Measurements from ENCODE around the gene TOX4.
"Not testable (repeated sequence)": the region's sequence is repeated elsewhere in the genome, so short reads cannot be mapped to it uniquely, and the experiment has no call there.

The TOX4 gene

GRCh38 chr14:21535545-21536417 lies 58.8 kb downstream of the TOX4 start:
- ATAC-seq = no peak

GRCh38 chr14:21536418-21537089 lies 59.6 kb downstream of the TOX4 start:
- ATAC-seq (no peak), DNase-seq (no peak)

More at GRCh38 chr14:21535545-21536417, 58.8 kb downstream of the TOX4 start:
- DNase-seq = no peak

GRCh38 chr14:21537090-21537424 lies 60.1 kb downstream of the TOX4 start:
- no peak for DNase-seq
- no peak for ATAC-seq

- DNase-seq = no peak
- ATAC-seq = no peak
Observed at GRCh38 chr14:21539189-21539940, 62.4 kb downstream of the TOX4 start.

GRCh38 chr14:21541413-21542074 lies 64.5 kb downstream of the TOX4 start:
- DNase-seq (no peak), ATAC-seq (no peak)

GRCh38 chr14:21543521-21543960 lies 66.5 kb downstream of the TOX4 start:
- no peak for ATAC-seq
- DNase-seq = no peak

- ATAC-seq (no peak), DNase-seq (no peak)
Observed at GRCh38 chr14:21543963-21544362, 67.0 kb downstream of the TOX4 start.

- not testable (repeated sequence) for ATAC-seq, DNase-seq
Observed at GRCh38 chr14:21544588-21544987, 67.6 kb downstream of the TOX4 start.

Data from stimulated activated naive CD8-positive, alpha-beta T cell treated with anti-CD3 and anti-CD28 coated beads, Interleukin-15, Interleukin-2, amounts not matched to agents 100 U/mL and 50 U/mL, for 24 hours (primary cell).